GM18511 (cell line): Measurements from ENCODE around the gene ANKS6.
"Not testable (repeated sequence)": the region's sequence is repeated elsewhere in the genome, so short reads cannot be mapped to it uniquely, and the experiment has no call there.

Experiments
- ATAC-seq: cut with Tn5 transposase; IDR thresholded peaks from one replicate; pipeline ENCODE4 v1.9.1; 2021; ENCODE audit warnings: mild to moderate bottlenecking, moderate library complexity; ENCODE audit not compliant: unreplicated experiment

Gene ANKS6

GRCh38 chr9:98708103-98708932 lies 88.0 kb downstream of the ANKS6 start:
- no peak for ATAC-seq

- ATAC-seq: no peak
Observed at GRCh38 chr9:98707166-98708102, 88.9 kb downstream of the ANKS6 start.

- no peak for ATAC-seq
Observed at GRCh38 chr9:98706651-98707165, 89.6 kb downstream of the ANKS6 start.

GRCh38 chr9:98702835-98703380 lies 93.4 kb downstream of the ANKS6 start:
- ATAC-seq: no peak

GRCh38 chr9:98702340-98702739 lies 94.0 kb downstream of the ANKS6 start:
- ATAC-seq: no peak

GRCh38 chr9:98701576-98701975 lies 94.8 kb downstream of the ANKS6 start:
- ATAC-seq: no peak

- ATAC-seq: no peak
Observed at GRCh38 chr9:98700801-98701200, 95.6 kb downstream of the ANKS6 start.

- ATAC-seq: no peak
Observed at GRCh38 chr9:98698856-98699255, 97.5 kb downstream of the ANKS6 start.

GRCh38 chr9:98694943-98695342 lies 101.4 kb downstream of the ANKS6 start:
- ATAC-seq: no peak

- ATAC-seq: no peak
Observed at GRCh38 chr9:98692392-98692791, 104.0 kb downstream of the ANKS6 start.

GRCh38 chr9:98691890-98692289 lies 104.5 kb downstream of the ANKS6 start:
- no peak for ATAC-seq

- ATAC-seq: no peak
Observed at GRCh38 chr9:98690686-98691085, 105.7 kb downstream of the ANKS6 start.

- no peak for ATAC-seq
Observed at GRCh38 chr9:98688710-98689495, 107.5 kb downstream of the ANKS6 start.

- ATAC-seq: no peak
Observed at GRCh38 chr9:98687911-98688310, 108.4 kb downstream of the ANKS6 start.

- ATAC-seq: no peak
Observed at GRCh38 chr9:98686961-98687855, 109.1 kb downstream of the ANKS6 start.

- ATAC-seq: not testable (repeated sequence)
Observed at GRCh38 chr9:98684816-98685215, 111.5 kb downstream of the ANKS6 start.
